SKM-1 (cell line): ENCODE measurements around the gene ABHD3.
"Not testable (repeated sequence)": the region's sequence is repeated elsewhere in the genome, so short reads cannot be mapped to it uniquely, and the experiment has no call there.

ENCODE experiments used
- DNase-seq: peaks from one replicate; lab custom pipeline; 2025; ENCODE audit not compliant: unreplicated experiment; lab: John Stamatoyannopoulos, UW

The ABHD3 gene

GRCh38 chr18:21704603-21705364, at the start of gene ABHD3:
Gene ABHD3 (minus strand): TSS chr18:21704774. CDS start chr18:21704665, 109 bp downstream.
- DNase-seq: peak; percentile 79

- DNase-seq: no peak
These were observed 43.5 kb upstream of the ABHD3 start for GRCh38 chr18:21747764-21748693.

- no peak for DNase-seq
These were observed 42.7 kb upstream of the ABHD3 start for GRCh38 chr18:21747268-21747667.

- DNase-seq: no peak
These were observed 40.7 kb upstream of the ABHD3 start for GRCh38 chr18:21745231-21745630.

GRCh38 chr18:21743166-21743832, 38.7 kb upstream of the ABHD3 start:
- no peak for DNase-seq

GRCh38 chr18:21742315-21742687, 37.7 kb upstream of the ABHD3 start:
- no peak for DNase-seq

- no peak for DNase-seq
These were observed 37.2 kb upstream of the ABHD3 start for GRCh38 chr18:21741562-21742314.

GRCh38 chr18:21741312-21741561, 36.7 kb upstream of the ABHD3 start:
- no peak for DNase-seq

GRCh38 chr18:21740538-21741311, 36.2 kb upstream of the ABHD3 start, which contains the start of gene MIB1:
Gene MIB1 (plus strand): TSS chr18:21740792. CDS start chr18:21741584, 792 bp downstream.
- peak; percentile 92 for DNase-seq

- no peak for DNase-seq
These were observed 35.3 kb upstream of the ABHD3 start for GRCh38 chr18:21739604-21740537.

- DNase-seq: not testable (repeated sequence)
These were observed 32.4 kb upstream of the ABHD3 start for GRCh38 chr18:21736926-21737325.

GRCh38 chr18:21735452-21736015, 31.0 kb upstream of the ABHD3 start:
- no peak for DNase-seq

- no peak for DNase-seq
These were observed 28.4 kb upstream of the ABHD3 start for GRCh38 chr18:21733011-21733410.

GRCh38 chr18:21727702-21728101, 23.1 kb upstream of the ABHD3 start:
- DNase-seq: no peak

GRCh38 chr18:21725201-21725600, 20.6 kb upstream of the ABHD3 start:
- no peak for DNase-seq

- no peak for DNase-seq
These were observed 18.1 kb upstream of the ABHD3 start for GRCh38 chr18:21722687-21723086.

- no peak for DNase-seq
These were observed 9.9 kb upstream of the ABHD3 start for GRCh38 chr18:21714474-21714873.

GRCh38 chr18:21707130-21707529, 2.6 kb upstream of the ABHD3 start:
- not testable (repeated sequence) for DNase-seq

GRCh38 chr18:21706386-21706865, 1.9 kb upstream of the ABHD3 start:
- no peak for DNase-seq
